HCT116 (cell line): ENCODE data around the gene SAMD7. TPM values are rescaled to one million over a fixed set of nuclear protein-coding genes. Genes with fewer than 3 reads are reported as not detected.

Experiments used
- ATAC-seq: fragments of 200-7000 bp; cut with Tn5 transposase; 2 replicates; pipeline ENCODE4 v1.9.1; 2020; ENCODE audit warnings: mild to moderate bottlenecking, moderate library complexity
- BruUV-seq: library from RNA; stranded (reverse); fragments of 400-500 nt; replicated peaks from 2 replicates; lab custom pipeline; 2021; lab: Mats Ljungman, UMichigan
- CTCF ChIA-PET: fragments of 300-600 bp; sonication (Branson Sonifier 250); formaldehyde crosslinking; loops from one replicate; lab custom pipeline; 2021; ENCODE audit warnings: antibody characterized with exemption; lab: Charles Lee
- POLR2A ChIA-PET: fragments of 300-600, 350-600 bp; sonication (Branson Sonifier 250); formaldehyde crosslinking; loops from one replicate; lab custom pipeline; 2021; ENCODE audit warnings: antibody characterized with exemption; lab: Charles Lee
- RAD21 ChIA-PET, 2 experiments: fragments of 300-600 bp; sonication (Branson Sonifier 250); formaldehyde crosslinking; loops; one replicate each; lab custom pipeline; 2023; ENCODE audit warnings: low total read pairs in 2 of 2; ENCODE audit not compliant: uncharacterized antibody in 2 of 2, unreplicated experiment in 2 of 2, low non-redundant PET in 1 of 2; lab: Charles Lee
- DNase-seq: peaks from one replicate; pipeline ENCODE4 v3.0.0-alpha.2; 2010; ENCODE audit warnings: low read depth, low spot score
- H2AFZ ChIP-seq: fragments of 200-600 bp; shearing (Covaris generic), sonication (generic); 2 replicates; pipeline ENCODE4 v1.6.1; 2017; ENCODE audit warnings: low read depth, mixed run types, mixed read lengths, antibody characterized with exemption, low read length; ENCODE audit not compliant: poor library complexity, severe bottlenecking
- H3K27ac ChIP-seq: 2 replicates; pipeline ENCODE4 v1.5.1; 2012; ENCODE audit warnings: low read depth, low read length
- H3K27me3 ChIP-seq: fragments of 200-600 bp; sonication (generic); 2 replicates; pipeline ENCODE4 v1.6.1; 2016; ENCODE audit warnings: mixed run types, low read length, mixed read lengths; ENCODE audit not compliant: insufficient read depth
- H3K36me3 ChIP-seq, 2 experiments: fragments of 200-500 bp in 1 of 2; fragments of 200-600 bp in 1 of 2; sonication (Bioruptor generic) in 1 of 2; sonication (generic) in 1 of 2; 2 replicates each; pipeline versions ENCODE4 v1.5.1 to v1.6.1; 2014 to 2016; ENCODE audit warnings: low read length in 2 of 2, inconsistent platforms in 1 of 2, mixed read lengths in 1 of 2, mixed run types in 1 of 2; ENCODE audit not compliant: insufficient read depth in 2 of 2, control insufficient read depth in 1 of 2
- H3K4me1 ChIP-seq, 2 experiments: fragments of 200-600 bp in 1 of 2; sonication (generic) in 1 of 2; 2 replicates each; pipeline versions ENCODE4 v1.5.1 to v1.6.1; 2012 to 2017; ENCODE audit warnings: low read length in 2 of 2, inconsistent platforms in 1 of 2, mild to moderate bottlenecking in 1 of 2, mixed read lengths in 1 of 2, mixed run types in 1 of 2, moderate library complexity in 1 of 2; ENCODE audit not compliant: insufficient read depth in 2 of 2, control insufficient read depth in 1 of 2
- H3K4me2 ChIP-seq: fragments of 200-600 bp; sonication (generic); 2 replicates; pipeline ENCODE4 v1.6.1; 2017; ENCODE audit warnings: mixed run types, low read length, mixed read lengths
- H3K4me3 ChIP-seq, 2 experiments: fragments of 200-600 bp in 1 of 2; sonication (generic) in 1 of 2; replicated peaks in 1 of 2; 2 replicates each; pipeline ENCODE4 v1.5.1; 2011 to 2016; ENCODE audit warnings: low read length in 2 of 2, control low read depth in 1 of 2, low read depth in 1 of 2, mild to moderate bottlenecking in 1 of 2, mixed read lengths in 1 of 2, mixed run types in 1 of 2
- H3K79me2 ChIP-seq: fragments of 200-600 bp; sonication (generic); 2 replicates; pipeline ENCODE4 v1.6.1; 2017; ENCODE audit warnings: mild to moderate bottlenecking, mixed run types, low read length, moderate library complexity, mixed read lengths; ENCODE audit not compliant: insufficient read depth
- H3K9ac ChIP-seq: fragments of 200-600 bp; sonication (generic); 2 replicates; pipeline ENCODE4 v1.6.1; 2016; ENCODE audit warnings: low read length, mixed read lengths
- H3K9me2 ChIP-seq: fragments of 200-600 bp; sonication (generic), shearing (Covaris generic); 2 replicates; pipeline ENCODE4 v1.6.1; 2017; ENCODE audit warnings: mixed run types, mild to moderate bottlenecking, moderate library complexity; ENCODE audit not compliant: insufficient read depth
- H3K9me3 ChIP-seq, 2 experiments: fragments of 200-500 bp in 1 of 2; fragments of 200-600 bp in 1 of 2; sonication (Bioruptor generic) in 1 of 2; sonication (generic) in 1 of 2; 2 replicates each; pipeline ENCODE4 v1.6.1; 2014 to 2017; ENCODE audit warnings: low read length in 2 of 2, mixed read lengths in 2 of 2, inconsistent platforms in 1 of 2, low read depth in 1 of 2, mild to moderate bottlenecking in 1 of 2, mixed run types in 1 of 2, moderate library complexity in 1 of 2; ENCODE audit not compliant: control insufficient read depth in 1 of 2, insufficient read depth in 1 of 2
- H4K20me1 ChIP-seq: fragments of 200-600 bp; sonication (generic), shearing (Covaris generic); 2 replicates; pipeline ENCODE4 v1.6.1; 2017; ENCODE audit warnings: mixed run types, mild to moderate bottlenecking, moderate library complexity; ENCODE audit not compliant: insufficient read depth
- EZH2 ChIP-seq: fragments of 200-600 bp; sonication (generic); IDR thresholded peaks from 2 replicates; pipeline ENCODE4 v1.6.1; 2017; ENCODE audit warnings: antibody characterized with exemption, mixed run types
- FOSL1 ChIP-seq: IDR thresholded peaks from 2 replicates; pipeline ENCODE4 v1.6.1; 2012; ENCODE audit warnings: low read depth
- SRF ChIP-seq: IDR thresholded peaks from 2 replicates; pipeline ENCODE4 v1.6.1; 2012; ENCODE audit warnings: low read depth
- TCF7L2 ChIP-seq: IDR thresholded peaks from 2 replicates; pipeline ENCODE4 v1.7.0; 2011; ENCODE audit warnings: borderline replicate concordance, inconsistent platforms; ENCODE audit not compliant: insufficient read depth, insufficient read length; ENCODE audit errors: extremely low read depth
- intact Hi-C: fragments of 100-400 bp; cut with micrococcal nuclease; formaldehyde crosslinking; loops from 2 replicates; pipeline ENCODE4 v1.10.0; 2022
- total RNA-seq: library from RNA; stranded (reverse); gene quantifications from one replicate; pipeline ENCODE4 v1.2.1, GENCODE V29; 2021; ENCODE audit not compliant: unreplicated experiment
- TF ChIP-seq, protein P1 (sequence below): IDR thresholded peaks from 2 replicates; pipeline ENCODE4 v1.6.1; 2012; ENCODE audit warnings: low read depth

SAMD7 gene
- total RNA-seq, 1 experiment from 2014 or later: not detected

DNA sequence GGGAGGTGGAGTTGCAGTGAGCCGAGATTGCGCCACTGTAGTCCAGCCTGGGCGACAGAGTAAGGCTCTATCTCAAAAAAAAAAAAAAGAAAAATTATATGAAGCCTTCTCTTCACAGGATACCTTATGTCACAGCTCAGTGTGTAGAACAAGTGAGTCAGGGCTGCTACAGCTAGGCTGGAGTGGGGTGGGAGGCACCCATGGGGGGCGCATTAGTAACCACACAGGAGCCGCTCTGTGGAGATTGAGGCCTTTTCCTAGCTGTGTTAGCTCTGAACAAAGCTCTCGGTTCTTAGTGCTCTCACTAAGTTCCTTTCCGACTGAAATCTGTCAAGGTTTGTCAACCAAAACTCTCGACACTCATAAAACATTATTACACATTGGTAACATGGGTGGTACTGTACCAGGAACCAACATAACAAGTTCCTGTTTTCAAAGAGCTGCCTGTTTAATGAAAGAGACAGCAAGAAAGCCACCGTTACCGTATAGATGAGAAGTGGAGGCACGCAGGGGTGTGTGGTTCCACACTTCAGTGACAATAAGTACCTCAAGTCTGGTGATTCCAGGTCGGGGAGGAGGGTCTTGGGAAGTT, 46.1 kb upstream of the SAMD7 start (continued):
- TF ChIP-seq, protein P1, sequence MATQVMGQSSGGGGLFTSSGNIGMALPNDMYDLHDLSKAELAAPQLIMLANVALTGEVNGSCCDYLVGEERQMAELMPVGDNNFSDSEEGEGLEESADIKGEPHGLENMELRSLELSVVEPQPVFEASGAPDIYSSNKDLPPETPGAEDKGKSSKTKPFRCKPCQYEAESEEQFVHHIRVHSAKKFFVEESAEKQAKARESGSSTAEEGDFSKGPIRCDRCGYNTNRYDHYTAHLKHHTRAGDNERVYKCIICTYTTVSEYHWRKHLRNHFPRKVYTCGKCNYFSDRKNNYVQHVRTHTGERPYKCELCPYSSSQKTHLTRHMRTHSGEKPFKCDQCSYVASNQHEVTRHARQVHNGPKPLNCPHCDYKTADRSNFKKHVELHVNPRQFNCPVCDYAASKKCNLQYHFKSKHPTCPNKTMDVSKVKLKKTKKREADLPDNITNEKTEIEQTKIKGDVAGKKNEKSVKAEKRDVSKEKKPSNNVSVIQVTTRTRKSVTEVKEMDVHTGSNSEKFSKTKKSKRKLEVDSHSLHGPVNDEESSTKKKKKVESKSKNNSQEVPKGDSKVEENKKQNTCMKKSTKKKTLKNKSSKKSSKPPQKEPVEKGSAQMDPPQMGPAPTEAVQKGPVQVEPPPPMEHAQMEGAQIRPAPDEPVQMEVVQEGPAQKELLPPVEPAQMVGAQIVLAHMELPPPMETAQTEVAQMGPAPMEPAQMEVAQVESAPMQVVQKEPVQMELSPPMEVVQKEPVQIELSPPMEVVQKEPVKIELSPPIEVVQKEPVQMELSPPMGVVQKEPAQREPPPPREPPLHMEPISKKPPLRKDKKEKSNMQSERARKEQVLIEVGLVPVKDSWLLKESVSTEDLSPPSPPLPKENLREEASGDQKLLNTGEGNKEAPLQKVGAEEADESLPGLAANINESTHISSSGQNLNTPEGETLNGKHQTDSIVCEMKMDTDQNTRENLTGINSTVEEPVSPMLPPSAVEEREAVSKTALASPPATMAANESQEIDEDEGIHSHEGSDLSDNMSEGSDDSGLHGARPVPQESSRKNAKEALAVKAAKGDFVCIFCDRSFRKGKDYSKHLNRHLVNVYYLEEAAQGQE: no peak
- no peak for TF ChIP-seq SRF
- no peak for TF ChIP-seq FOSL1
- no peak for TF ChIP-seq EZH2
- no peak for TF ChIP-seq TCF7L2

DNA sequence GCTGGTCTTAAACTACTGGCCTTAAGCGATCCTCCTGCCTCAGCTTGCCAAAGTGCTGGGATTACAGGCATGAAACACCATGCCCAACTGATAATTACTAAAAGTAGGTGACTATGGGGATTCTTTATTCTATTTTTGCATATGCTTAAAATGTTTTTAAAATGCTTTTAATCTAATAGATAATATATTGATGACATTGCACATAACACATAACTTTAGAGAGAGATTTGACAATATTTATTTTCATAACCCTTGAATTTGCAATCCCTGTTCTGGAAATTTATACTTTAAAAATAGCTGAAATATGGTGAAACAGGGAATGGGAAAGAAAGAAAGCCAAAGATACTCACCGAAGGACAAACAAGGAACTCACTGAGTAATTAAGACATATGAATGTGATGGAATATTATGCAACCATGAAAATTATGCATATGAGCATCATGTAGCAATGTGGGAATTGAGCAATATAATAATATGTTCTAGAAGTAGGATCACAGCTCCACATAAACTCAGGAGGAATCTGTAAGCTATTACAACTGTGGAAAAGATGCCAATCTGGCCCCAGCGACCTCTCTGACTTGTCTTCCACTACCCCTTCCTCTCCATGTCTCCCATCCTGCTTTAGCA, 43.7 kb upstream of the SAMD7 start:
- H3K4me2 ChIP-seq: no peak overlapping the region
- intact Hi-C loops: loop anchor here (10.0 kb wide), 1 partner anchor 547 kb away; the partner anchor contains the start of gene CLDN11
- no peaks in the 10 kb centered on the region for H3K9me2 ChIP-seq
- H3K79me2 ChIP-seq: no peaks in the 10 kb centered on the region
- no peak overlapping the region for H3K27ac ChIP-seq
- H3K9me3 ChIP-seq: no peaks in the 10 kb centered on the region
- H3K9ac ChIP-seq: no peak overlapping the region
- no peak for DNase-seq
- no peak overlapping the region for H2AFZ ChIP-seq
- H3K27me3 ChIP-seq: no peaks in the 10 kb centered on the region
- H3K4me1 ChIP-seq: peaks cover 4 to 5% of the 10 kb centered on the region in 2 experiments; a peak in 3 of 4 replicates
- no peaks in the 10 kb centered on the region for H4K20me1 ChIP-seq
- no peak for TF ChIP-seq EZH2
- TF ChIP-seq, all 23 proteins: peak for 0
- RAD21 ChIA-PET: no interaction called here
- Histone ChIP-seq H3K36me3 (no peaks in the 10 kb centered on the region), H3K4me3 (no peak overlapping the region)
- ATAC-seq: no peak
- CTCF ChIA-PET: no interaction called here
- no TSS peak for BruUV-seq
- POLR2A ChIA-PET: no interaction called here
